GM19239 (cell line): Measurements from ENCODE around the gene IER5L.
A peak's percentile ranks its signal among the peaks of the same experiment; 100 is the strongest.
"Not testable (repeated sequence)": the region's sequence is repeated elsewhere in the genome, so short reads cannot be mapped to it uniquely, and the experiment has no call there.

Experiments
- DNase-seq: peaks from one replicate; pipeline ENCODE4 v3.0.0; 2011; ENCODE audit warnings: low spot score; ENCODE audit not compliant: insufficient read length
- FAIRE-seq: peaks from 2 replicates; lab custom pipeline; 2011; peaks lifted over from hg19 to GRCh38; lab: Jason Lieb, UNC

IER5L gene

DNA sequence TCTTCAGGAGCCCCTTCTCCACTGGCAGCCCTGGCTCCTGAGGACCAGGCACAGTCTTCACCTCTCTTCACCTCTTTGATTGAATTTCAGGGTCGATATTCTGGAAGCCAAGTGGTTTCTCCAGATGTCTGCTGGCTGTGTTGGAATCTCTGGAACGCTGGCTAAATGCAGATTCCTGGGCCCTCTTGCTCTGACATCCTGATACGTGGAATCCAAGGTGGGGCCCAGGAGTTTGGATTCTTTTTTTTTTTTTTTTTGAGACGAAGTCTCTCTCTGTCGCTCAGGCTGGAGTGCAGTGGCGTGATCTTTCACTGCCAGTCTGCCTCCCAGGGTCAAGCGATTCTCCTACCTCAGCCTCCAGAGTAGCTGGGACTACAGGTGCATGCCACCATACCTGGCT lies 26.8 kb upstream of the IER5L start:
- DNase-seq (no peak), FAIRE-seq (no peak)

DNA sequence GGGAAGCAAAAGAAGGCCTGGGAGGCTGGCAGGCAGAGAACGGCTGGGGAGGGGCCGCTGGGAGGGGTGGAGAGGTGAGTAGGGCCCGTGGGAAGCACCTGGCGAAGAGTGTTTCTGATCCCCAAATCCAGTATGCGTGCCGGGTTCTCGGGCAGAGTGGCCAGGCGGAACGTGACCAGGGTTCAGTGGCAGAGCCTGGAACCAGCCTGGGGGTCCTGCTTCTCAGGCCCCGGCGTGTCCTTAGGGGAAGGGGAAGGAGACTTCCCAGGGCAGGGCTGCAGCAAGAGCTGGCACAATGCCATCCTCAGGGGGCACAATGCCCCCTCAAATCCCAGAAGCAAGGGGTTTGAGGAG lies 25.5 kb upstream of the IER5L start:
- FAIRE-seq (no peak), DNase-seq (no peak)

DNA sequence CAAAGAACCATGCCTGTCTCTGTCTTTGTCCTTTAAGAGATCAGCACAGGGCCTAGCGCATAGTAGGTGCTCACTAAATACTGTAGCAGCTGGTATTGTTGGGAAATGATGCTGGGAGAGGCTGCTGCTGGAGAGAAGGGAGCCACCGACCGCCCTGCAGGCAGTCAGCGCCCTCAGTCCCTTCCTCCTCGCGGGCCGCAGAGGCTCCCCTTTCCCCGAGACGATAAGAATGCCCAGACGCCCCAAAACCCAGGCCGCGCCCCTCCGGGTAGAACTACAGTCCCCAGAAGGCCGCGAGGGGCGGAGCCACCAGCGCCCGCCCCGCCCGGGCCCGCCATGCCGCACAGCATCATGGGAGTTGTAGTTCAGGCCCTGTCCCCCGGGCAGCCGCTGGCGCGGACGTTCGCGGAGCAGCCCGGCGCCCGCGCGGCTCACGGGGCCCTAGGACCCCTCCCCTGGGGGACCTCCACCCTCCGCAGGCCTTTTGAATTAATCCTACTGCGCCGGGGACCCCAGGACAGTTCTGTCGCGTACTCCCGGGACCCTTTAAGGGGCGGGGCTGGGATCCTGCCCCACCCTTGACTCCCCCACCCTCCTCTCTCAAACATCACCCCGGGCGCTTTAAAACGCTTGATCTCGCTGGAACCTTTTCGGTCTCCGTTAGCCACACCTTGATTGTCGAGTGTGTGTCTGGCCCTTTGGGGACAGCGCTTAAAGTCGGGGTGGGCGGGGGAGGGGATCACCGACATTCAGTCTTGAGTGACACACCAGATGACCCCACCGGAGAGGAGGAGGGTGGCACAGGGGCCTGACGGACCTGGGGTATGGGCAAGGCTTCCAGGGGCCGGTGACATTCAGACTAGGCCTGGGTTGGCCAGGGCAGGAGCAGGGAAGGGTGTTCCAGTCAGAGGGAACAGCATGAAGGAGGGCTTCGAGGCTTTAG lies 24.8 kb upstream of the IER5L start:
- DNase-seq (peak; percentile 90), FAIRE-seq (peak; percentile 56)

DNA sequence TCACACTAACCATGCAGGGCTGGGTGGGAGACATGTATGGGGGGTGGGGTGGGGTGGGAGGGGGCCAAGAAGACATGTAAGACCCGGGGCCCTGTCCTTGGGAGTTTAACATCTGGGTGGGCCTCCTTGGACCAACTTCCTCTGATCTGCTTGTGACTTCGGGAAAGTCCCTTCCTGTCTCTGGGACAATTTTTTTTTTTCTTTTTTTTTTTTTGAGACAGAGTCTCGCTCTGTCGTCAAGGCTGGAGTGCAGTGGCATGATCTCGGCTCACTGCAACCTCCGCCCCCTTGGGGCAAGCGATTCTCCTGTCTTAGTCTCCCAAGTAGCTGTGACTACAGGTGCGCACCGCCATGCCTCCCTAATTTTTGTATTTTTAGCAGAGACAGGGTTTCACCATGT lies 23.8 kb upstream of the IER5L start:
- DNase-seq, result no peak
- no peak for FAIRE-seq

DNA sequence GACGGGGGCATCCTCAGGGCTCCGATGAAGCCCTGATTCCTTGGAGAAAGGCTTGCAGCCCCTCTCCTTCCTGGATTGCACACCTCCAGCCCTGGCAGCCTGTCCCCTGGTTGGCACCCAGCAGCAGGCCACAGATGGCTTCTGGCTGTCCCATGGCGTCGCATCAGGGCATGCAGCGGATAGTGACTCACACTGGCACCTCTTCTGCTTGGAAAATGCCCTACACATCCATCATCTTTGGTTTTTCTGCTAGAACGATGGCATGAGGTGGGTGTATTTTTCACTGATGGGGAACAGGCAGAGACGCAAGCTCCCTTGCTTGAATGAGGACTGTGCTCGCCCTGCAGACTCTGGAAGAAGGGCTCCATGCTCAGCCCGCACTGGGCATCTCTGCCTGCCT lies 23.2 kb upstream of the IER5L start:
- DNase-seq, result no peak
- FAIRE-seq, result no peak

DNA sequence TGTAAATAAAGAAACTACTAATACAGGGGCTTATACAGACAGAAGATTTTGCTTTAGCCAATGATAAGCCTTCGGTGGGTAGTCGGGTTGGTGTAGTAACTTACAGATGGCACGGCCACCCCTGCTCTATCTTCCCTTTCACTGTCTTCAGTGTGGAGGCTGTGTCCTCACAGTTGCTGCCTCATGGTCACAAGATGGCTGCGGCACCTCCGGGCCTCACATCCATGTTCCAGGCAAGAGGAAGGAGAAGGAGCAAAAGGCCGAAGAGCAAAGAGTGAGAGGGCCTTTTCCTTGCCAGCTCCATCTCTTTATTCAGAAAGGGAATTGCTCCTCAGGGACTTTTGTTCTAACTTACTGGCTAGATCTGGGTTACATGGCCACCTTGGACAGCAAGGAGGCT lies 22.2 kb upstream of the IER5L start:
- DNase-seq, result no peak
- no peak for FAIRE-seq

DNA sequence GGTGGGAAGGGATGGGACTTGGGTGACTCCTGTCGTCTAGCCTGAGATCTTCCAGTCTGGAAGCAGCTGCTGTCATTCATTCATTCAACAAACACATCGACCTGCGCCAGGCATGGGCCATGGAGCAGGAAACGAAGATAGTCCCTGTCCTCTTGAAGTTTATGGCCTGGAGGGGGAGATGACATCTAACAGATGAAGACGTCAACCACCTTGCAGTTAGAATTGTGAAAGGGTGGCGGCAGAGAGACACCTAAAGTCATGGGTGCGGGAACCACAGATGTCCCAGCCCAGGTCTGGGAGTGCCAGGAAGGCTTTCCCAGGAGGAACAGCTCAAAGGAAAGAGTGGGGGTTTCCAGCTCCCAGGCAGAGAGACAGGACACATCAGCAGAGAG lies 21.0 kb upstream of the IER5L start:
- no peak for DNase-seq
- FAIRE-seq, result no peak

DNA sequence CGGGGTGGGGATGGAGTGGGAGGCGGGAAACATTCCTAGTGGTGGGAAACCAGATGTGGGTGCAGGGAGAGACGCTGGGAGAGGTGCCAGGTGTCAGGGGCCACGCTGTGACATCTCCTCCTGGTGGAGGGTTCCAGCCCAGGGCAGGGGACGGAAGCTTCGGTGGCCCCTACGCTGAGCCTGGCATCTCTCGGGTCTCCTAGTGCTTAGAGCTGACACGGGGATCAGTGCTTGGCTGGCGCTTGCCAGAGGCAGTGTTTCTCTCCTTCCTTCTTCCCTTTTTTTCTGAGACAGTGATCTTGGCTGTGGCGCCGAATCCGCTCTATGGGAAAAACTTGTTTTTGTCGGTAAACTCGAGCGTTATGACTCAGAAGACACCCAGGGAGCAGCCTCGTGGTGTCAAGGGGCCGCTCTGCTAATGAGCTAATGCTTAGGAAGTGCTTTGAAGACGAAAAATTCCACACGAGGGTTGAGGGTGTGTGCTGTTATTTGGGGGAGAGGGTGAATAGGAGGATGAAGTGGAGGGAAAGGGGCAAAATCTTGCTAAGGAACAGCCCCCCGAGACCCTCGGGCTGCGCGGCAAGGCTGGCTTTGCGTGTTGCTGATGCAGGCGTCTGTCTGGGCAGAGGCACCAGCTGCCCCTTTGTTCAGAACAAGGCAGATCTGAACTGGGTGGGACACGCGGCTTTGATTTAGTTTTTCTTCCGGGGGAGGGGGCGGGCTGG lies 20.4 kb upstream of the IER5L start:
- FAIRE-seq, result no peak

DNA sequence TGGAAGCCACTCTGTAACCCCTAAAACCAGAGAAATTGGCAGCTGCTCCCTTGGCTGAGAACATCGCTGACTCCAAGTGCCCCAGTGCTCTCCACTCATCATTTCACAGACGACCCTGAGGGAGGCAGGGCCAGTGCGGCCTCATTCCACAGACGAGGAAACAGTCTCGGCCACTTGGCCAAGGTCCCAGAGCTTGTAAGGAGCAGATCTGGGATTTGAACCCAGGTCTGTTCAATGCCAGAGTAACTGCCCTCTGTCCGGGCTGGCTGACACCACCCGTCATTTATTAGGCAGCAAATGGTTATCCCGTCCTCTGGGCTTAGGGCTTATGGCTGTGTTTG lies 19.9 kb upstream of the IER5L start:
- DNase-seq (no peak), FAIRE-seq (no peak)

More for the DNA sequence above, 20.4 kb upstream of the IER5L start:
- DNase-seq, result no peak

DNA sequence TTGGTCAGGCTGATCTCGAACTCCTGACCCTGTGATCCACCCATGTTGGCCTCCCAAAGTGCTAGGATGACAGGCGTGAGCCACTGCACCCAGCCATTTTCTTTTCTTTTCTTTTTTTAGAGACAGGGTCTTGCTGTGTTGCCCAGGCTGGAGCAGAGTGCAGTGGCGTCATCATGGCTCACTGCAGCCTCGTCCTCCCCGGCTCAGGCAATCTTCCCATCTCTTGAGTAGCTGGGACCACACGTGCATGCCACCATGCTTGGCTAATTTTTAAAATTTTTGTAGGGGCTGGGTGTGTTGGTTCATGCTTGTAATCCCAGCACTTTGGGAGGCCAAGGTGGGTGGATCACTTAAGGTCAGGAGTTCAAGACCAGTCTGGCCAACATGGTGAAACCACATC lies 19.0 kb upstream of the IER5L start:
- FAIRE-seq, DNase-seq: not testable (repeated sequence)

DNA sequence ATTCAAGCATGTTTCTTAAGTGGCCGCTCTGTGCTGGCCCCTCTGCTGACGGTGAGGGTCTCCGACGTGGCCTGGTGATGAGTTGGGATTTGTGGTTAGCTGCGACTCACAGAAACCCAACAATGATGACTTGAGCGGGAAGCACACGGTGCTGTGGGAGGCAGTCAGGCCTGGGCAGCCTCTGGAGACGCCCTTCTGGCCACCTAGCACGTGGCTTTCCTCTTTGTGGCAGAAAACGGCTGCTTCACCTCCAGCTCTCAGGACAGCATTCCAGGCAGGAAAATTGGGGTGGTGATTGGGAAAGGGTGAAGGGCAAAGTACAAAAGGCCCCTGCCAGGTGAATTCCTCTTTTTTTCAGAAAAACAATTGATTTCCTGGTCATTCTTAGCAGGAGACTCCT lies 17.5 kb upstream of the IER5L start:
- FAIRE-seq, result no peak

DNA sequence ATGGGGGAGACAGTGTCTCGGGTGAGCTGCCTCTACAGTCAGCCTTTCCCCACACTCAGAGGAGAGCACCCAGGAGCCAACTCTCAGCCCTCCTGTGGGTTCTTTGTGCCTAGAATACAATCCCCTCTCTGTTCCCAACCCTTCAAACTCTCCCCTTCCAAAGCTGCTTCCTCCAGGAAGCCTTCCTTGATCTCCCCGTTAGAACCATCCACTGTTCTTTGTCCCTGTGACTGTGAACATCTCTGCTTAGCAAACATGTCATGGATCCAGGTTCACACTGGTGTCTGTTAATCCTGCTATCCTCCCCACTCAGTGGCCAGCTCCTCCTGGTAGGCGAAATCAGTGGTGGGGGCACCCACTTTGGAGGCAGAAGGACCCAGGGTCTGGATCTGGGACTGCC lies 16.2 kb upstream of the IER5L start:
- no peak for FAIRE-seq

More for the DNA sequence above, 17.5 kb upstream of the IER5L start:
- no peak for DNase-seq

DNA sequence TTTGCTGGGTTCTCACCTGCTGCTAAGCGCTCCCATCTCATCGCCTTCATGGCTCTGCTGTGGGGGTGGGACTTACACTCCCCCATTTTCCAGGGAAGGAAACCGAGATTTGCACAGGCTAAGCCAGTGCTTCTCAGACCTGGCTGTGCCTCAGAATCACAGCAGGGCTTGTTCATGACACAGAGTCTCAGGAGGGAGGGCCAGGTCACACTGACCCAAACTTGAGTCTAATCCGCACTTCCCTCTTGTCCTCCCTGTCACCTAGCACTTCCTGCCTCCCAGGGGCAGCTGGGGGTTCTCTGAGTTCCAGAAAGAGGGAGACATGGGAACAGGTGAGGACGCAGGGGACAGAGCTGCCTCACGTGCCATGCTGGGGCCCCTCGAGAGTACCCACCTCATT lies 15.6 kb upstream of the IER5L start:
- FAIRE-seq (no peak), DNase-seq (no peak)

More for the DNA sequence above, 16.2 kb upstream of the IER5L start:
- no peak for DNase-seq

DNA sequence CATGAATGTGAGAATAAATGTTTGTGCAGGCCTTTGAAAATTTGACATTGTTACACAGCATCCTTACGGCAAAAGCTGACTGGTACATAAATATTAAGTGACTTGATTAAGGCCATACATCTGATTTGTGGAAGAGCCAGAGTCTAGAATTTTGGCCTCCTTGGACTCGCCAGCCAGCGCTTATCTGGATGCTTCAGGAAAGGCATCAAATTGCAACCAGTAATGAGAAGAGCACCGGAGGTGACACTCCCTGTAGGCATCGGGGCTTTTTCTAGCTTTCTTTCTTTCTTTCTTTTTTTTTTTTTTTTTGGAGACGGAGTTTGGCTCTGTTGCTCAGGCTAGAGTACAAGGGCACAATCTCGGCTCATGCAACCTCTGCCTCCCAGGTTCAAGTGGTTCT lies 13.2 kb upstream of the IER5L start:
- no peak for FAIRE-seq

DNA sequence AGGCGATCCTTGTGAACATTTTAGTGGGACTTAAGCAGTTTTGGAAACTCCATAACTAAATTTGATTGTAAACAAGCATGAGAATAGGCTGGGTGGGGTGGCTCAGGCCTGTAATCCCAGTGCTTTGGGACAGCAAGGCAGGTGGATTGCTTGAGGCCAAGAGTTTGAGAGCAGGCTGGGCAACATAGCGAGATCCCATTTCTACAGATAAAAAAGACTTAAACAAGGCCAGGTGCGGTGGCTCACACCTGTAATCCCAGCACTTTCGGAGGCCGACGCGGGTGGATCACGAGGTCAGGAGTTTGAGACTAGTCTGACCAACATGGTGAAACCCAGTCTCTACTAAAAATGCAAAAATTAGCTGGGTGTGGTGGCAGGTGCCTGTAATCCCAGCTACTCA lies 11.9 kb upstream of the IER5L start:
- FAIRE-seq, DNase-seq: not testable (repeated sequence)

More for the DNA sequence above, 13.2 kb upstream of the IER5L start:
- DNase-seq, result no peak

DNA sequence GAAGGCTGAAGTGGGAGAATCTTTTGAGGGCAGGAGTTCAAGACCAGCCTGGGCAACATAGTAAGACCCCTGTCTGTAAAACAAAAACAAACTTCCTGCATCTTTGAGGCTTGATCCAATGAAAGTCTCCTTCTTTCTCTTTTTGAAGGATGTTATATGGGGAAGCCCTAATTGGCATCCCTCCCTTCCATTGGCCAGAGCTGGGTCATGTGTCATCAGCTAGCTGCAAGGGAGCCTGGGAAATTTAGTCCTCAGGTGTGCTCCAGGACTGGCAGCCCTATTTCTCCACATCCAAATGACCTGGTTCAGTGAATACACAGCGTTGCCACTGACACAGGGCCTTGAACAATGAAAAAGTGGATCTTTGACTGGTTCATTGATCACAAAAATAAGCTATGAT lies 9.0 kb upstream of the IER5L start:
- FAIRE-seq (no peak), DNase-seq (no peak)

DNA sequence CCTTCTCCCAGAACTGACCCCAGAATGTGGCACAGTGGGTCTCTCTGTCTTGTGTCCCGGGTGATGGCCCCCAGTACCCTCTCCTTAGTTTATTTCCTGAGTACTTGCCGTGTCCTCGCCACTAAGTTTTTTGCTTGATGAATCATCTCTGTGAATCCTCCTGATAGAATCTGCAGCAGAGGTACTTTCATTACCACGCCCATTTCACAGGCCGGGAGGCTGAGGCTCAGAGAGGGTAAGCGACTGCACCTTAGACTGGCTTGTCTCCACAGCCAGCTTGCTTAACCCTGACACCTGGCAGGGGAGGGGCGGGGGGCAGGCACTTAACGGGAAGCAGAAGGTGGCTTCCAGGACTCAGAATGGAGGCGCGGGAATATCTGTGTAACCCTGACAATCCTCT lies 7.9 kb upstream of the IER5L start:
- DNase-seq (no peak), FAIRE-seq (no peak)

DNA sequence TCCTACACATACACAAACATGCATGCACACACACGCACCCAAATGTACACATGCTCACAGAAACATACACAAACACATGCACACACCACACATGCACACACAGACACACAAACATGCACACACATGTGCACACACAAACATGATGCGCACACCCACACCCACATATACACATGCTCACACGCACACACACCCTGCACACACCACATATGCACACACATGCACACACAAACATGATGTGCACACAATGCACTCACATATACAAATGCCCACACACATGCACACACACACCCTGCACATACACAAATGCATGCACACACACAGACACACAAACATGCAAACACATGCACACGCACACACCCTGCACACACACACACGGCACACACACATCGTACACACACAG lies 7.3 kb upstream of the IER5L start:
- DNase-seq, result no peak

DNA sequence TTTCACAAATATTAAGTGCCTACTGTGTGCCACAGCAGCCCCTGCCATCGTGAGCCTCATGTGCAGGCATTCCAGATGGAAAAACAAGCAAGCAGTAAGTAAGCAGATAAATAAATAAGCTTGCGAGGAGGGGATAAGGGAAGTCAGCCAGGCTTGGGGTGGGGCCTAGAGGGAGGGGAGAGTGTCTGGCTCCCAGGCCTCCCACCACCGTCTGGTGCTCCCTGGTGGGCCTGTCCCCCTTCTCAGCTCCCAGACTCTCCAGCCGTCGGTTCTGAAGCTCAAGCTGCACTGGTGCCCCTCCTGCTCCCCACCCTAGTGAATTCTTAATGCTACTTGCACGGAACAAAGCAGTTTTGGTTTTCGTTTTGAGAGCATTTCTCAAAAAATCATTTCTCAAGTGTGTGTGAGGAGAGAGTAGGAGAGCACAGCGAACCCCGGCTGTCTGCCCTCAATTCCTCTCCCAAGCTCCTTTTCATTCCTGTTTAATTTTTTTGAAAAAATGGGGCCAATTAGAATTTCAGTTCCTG lies 6.6 kb upstream of the IER5L start:
- no peak for FAIRE-seq
- no peak for DNase-seq

More for the DNA sequence above, 7.3 kb upstream of the IER5L start:
- no peak for FAIRE-seq

DNA sequence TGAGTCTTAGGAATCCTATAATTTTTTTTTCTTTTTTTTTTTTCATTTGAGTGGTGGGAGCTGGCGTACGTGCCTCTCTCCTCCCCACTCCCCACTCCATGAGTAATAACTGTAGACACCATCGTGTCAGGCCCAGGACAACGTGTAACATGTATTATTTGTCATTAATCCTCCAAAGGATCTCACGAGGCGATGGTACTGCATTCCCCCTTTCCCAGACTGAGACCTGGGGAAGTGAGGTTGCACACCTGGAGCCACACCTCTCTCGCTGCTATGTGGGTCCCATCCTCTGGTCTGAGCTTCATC lies 6.1 kb upstream of the IER5L start:
- FAIRE-seq (no peak), DNase-seq (no peak)

DNA sequence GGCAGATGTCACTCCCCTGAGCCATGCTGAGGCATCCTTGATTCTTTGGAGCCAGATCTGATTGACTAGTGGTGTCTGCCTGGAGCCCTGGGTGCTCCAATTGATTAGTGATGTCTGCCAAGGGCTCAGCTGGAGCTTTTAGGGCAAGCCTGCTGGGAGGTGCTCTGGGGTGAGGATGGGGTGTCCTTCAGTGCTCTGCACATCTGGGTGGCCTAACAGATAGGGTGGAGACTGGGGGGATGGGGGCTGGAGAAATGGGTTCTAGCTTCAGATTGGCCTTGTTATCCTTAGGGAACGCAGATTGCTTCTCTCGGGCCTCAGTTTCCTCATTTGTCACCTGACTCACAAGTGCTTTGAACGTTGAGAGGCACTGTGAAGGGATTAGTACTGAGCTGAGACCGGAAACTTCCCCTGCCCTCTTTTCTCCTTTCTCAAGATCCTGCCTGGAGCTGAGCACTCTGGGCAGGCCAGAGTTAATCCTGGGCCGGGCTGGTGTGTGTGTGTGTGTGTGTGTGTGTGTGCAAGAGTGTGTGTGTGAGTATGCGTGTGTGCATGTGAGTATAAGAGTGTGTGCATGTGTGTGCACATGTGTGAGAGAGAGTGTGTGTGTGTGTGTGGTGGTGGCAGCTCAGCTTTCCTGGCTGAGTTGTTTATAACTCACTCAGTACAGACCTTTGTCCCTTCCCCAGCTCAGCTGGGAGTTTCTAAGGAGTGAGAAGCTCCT lies 5.6 kb upstream of the IER5L start:
- no peak for DNase-seq
- FAIRE-seq, result no peak
